HepG2 (cell line): ENCODE data around the gene MLYCD. TPM values are rescaled to one million over a fixed set of nuclear protein-coding genes. Genes with fewer than 3 reads are reported as not detected.
A peak's percentile ranks its signal among the peaks of the same experiment; 100 is the strongest.

ENCODE experiments used
- FOXK2 ChIP-seq: fragments of 450-650 bp; IDR thresholded peaks from 2 replicates; pipeline ENCODE4 v1.6.1; 2016
- HOXA3 ChIP-seq: sonication (generic); formaldehyde crosslinking; IDR thresholded peaks from 2 replicates; pipeline ENCODE4 v1.5.0; 2020; ENCODE audit warnings: missing genetic modification reagents
- PAWR ChIP-seq: sonication (generic); formaldehyde crosslinking; IDR thresholded peaks from 2 replicates; pipeline ENCODE4 v1.4.0; 2020; ENCODE audit warnings: missing genetic modification reagents, mild to moderate bottlenecking, borderline replicate concordance
- RFX3 ChIP-seq: IDR thresholded peaks from 2 replicates; pipeline ENCODE4 v1.6.1; 2016; ENCODE audit warnings: missing biosample characterization, missing genetic modification reagents
- ZBTB40 ChIP-seq, 2 experiments: fragments of 450-650 bp in 1 of 2; sonication (generic) in 1 of 2; formaldehyde crosslinking in 1 of 2; IDR thresholded peaks; 2 replicates each; pipeline versions ENCODE4 v1.6.1 to v1.8.0; 2016 to 2022; ENCODE audit warnings: antibody characterized with exemption in 1 of 2, mild to moderate bottlenecking in 1 of 2, missing genetic modification reagents in 1 of 2
- ZBTB46 ChIP-seq: sonication (generic); formaldehyde crosslinking; IDR thresholded peaks from 2 replicates; pipeline ENCODE4 v1.4.0; 2020; ENCODE audit warnings: mild to moderate bottlenecking, missing genetic modification reagents, borderline replicate concordance
- ZFX ChIP-seq: sonication (generic); formaldehyde crosslinking; IDR thresholded peaks from 2 replicates; pipeline ENCODE4 v1.4.0; 2020; ENCODE audit warnings: mild to moderate bottlenecking, low read depth, missing genetic modification reagents, moderate library complexity
- ZNF256 ChIP-seq: sonication (generic); formaldehyde crosslinking; conservative IDR thresholded peaks from 2 replicates; pipeline ENCODE4 v1.4.0; 2020; ENCODE audit warnings: missing genetic modification reagents
- ZNF598 ChIP-seq: sonication (generic); formaldehyde crosslinking; IDR thresholded peaks from 2 replicates; pipeline ENCODE4 v1.5.1; 2020; ENCODE audit warnings: mild to moderate bottlenecking, missing genetic modification reagents, borderline replicate concordance
- polyA plus RNA-seq, 8 experiments: library from polyadenylated mRNA; depleted of rRNA in 3 of 8; stranded (reverse) in 7 of 8; unstranded in 1 of 8; fragments of >200 nt; fragmentation: Illumina TruSeq in 4 of 8; extraction: Trizol in 4 of 8; gene quantifications; 2 replicates each; pipeline versions ENCODE4 v1.2.1 to v1.2.3, GENCODE V29; 2011 to 2016; ENCODE audit warnings: low read depth in 4 of 8, missing spikeins in 1 of 8, mixed read lengths in 1 of 8; ENCODE audit not compliant: insufficient read depth in 1 of 8
- total RNA-seq, 5 experiments: library from RNA; depleted of rRNA; stranded (reverse); fragments of >200 nt; fragmentation: Illumina TruSeq; extraction: Trizol; gene quantifications; 2 replicates each; pipeline ENCODE4 v1.2.3, GENCODE V29; 2016; ENCODE audit warnings: low read depth in 1 of 5
- TF ChIP-seq, protein P1 (sequence below): fragments of 450-650 bp; IDR thresholded peaks from 2 replicates; pipeline ENCODE4 v1.6.1; 2016
- TF ChIP-seq, protein P2 (sequence below): sonication (generic); formaldehyde crosslinking; IDR thresholded peaks from 2 replicates; pipeline ENCODE4 v1.4.0; 2020; ENCODE audit warnings: missing genetic modification reagents
- TF ChIP-seq, protein P3 (sequence below): sonication (generic); formaldehyde crosslinking; IDR thresholded peaks from 2 replicates; pipeline ENCODE4 v1.4.0; 2020; ENCODE audit warnings: missing genetic modification reagents

The MLYCD gene
- total and polyA plus RNA-seq, 2 of the 13 experiments (the other 11 are each of a cell fraction or from before 2014, with no cell fraction given): 1.8 to 4.0 TPM

DNA sequence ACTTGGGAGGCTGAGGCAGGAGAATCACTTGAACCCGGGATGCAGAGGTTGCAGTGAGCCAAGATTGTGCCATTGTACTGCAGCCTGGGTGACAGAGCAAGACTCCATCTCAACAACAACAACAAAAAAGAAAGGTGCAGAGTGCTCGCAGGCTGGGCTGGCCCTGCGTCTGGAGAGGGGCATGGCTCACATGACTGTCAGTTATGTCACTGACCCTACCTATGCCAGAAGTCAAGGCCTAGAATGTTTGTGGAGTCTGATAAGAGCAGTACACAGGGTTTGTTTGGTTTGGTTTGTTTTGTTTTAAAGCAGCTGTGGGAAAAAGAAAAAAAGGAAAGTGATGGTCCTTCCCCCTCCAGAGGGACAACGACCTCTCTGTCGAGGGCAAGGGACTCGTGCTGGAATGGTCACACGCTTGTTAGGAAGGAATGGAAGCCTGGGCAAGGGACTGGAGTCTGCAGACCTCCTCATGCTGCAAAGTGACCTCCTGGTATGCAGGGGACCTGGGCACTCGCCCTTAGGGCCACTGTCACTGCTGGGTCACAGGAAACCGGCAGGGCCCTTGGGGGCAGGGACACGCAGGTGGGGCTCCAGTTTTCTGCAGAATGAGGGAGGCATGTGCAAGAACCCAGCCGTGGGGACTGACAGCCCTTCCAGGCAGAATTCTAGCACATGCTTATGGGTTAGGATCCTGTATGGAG is 44.0 kb downstream of the MLYCD start (continued):
- no peak for TF ChIP-seq ZBTB40 (IDR thresholded peaks at IDR 0.05)
- peak; percentile 86; the same call in 1 of the 2 replicates for TF ChIP-seq ZBTB40 (CRISPR knock-in tag; IDR thresholded peaks at IDR 0.05)
- TF ChIP-seq, protein P1, sequence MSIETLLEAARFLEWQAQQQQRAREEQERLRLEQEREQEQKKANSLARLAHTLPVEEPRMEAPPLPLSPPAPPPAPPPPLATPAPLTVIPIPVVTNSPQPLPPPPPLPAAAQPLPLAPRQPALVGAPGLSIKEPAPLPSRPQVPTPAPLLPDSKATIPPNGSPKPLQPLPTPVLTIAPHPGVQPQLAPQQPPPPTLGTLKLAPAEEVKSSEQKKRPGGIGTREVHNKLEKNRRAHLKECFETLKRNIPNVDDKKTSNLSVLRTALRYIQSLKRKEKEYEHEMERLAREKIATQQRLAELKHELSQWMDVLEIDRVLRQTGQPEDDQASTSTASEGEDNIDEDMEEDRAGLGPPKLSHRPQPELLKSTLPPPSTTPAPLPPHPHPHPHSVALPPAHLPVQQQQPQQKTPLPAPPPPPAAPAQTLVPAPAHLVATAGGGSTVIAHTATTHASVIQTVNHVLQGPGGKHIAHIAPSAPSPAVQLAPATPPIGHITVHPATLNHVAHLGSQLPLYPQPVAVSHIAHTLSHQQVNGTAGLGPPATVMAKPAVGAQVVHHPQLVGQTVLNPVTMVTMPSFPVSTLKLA: peak; percentile 61
- peak; percentile 95 for TF ChIP-seq FOXK2
- TF ChIP-seq ZBTB46: no peak
- TF ChIP-seq ZNF598 (CRISPR knock-in tag): no peak
- TF ChIP-seq HOXA3 (CRISPR knock-in tag): peak; percentile 91; the same call in 1 of the 2 replicates
- TF ChIP-seq, protein P2, sequence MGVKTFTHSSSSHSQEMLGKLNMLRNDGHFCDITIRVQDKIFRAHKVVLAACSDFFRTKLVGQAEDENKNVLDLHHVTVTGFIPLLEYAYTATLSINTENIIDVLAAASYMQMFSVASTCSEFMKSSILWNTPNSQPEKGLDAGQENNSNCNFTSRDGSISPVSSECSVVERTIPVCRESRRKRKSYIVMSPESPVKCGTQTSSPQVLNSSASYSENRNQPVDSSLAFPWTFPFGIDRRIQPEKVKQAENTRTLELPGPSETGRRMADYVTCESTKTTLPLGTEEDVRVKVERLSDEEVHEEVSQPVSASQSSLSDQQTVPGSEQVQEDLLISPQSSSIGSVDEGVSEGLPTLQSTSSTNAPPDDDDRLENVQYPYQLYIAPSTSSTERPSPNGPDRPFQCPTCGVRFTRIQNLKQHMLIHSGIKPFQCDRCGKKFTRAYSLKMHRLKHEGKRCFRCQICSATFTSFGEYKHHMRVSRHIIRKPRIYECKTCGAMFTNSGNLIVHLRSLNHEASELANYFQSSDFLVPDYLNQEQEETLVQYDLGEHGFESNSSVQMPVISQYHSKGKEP (CRISPR knock-in tag): peak; percentile 90
- no peak for TF ChIP-seq PAWR (CRISPR knock-in tag)
- TF ChIP-seq ZNF256 (CRISPR knock-in tag): peak; percentile 73; the same call in 1 of the 2 replicates
- TF ChIP-seq, protein P3, sequence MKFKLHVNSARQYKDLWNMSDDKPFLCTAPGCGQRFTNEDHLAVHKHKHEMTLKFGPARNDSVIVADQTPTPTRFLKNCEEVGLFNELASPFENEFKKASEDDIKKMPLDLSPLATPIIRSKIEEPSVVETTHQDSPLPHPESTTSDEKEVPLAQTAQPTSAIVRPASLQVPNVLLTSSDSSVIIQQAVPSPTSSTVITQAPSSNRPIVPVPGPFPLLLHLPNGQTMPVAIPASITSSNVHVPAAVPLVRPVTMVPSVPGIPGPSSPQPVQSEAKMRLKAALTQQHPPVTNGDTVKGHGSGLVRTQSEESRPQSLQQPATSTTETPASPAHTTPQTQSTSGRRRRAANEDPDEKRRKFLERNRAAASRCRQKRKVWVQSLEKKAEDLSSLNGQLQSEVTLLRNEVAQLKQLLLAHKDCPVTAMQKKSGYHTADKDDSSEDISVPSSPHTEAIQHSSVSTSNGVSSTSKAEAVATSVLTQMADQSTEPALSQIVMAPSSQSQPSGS: peak; percentile 97
- peak; percentile 41; the same call in 1 of the 2 replicates for TF ChIP-seq RFX3 (CRISPR knock-in tag)
- peak; percentile 62; the same call in 1 of the 2 replicates for TF ChIP-seq ZFX
